Astrocyte of the cerebellum (primary cell): Measurements from ENCODE around the gene RAPH1.
A peak's percentile ranks its signal among the peaks of the same experiment; 100 is the strongest.
"Not testable (repeated sequence)": the region's sequence is repeated elsewhere in the genome, so short reads cannot be mapped to it uniquely, and the experiment has no call there.

Experiments
- DNase-seq: peaks from one replicate; pipeline ENCODE4 v3.0.0-alpha.2; 2011; ENCODE audit warnings: low read depth
- H3K4me3 ChIP-seq: 2 replicates; pipeline ENCODE4 v1.5.1; 2011; ENCODE audit warnings: mild to moderate bottlenecking, low read depth, low read length, moderate library complexity
- in situ Hi-C: cut with HindIII; loops from 2 replicates; pipeline ENCODE4 v1.10.0; 2017; ENCODE audit warnings: low sequenced_read_pairs
- TF ChIP-seq, protein P1 (sequence below): IDR thresholded peaks from 2 replicates; pipeline ENCODE4 v1.5.1; 2012; ENCODE audit warnings: low read length, low read depth, moderate library complexity, mild to moderate bottlenecking; ENCODE audit errors: missing control alignments

The RAPH1 gene

DNA sequence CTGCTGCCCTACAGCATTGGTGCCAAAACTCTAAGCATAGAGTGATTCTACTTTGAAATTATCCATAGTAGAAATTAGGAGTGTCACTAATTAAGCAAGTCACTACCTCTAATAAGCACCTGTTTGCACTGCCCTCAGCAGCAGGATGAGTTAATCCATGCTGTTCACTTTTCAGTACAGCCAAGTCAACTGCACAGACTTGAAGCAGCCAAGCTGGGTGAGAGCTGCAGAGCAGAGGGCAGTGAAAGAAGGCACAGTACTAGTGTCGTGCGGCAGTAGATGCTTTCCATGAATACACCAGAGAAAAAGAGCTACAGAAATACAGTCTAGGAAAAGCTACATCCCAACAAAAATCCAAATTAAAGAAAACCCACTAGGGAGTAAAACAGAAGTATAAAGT is 98.6 kb downstream of the RAPH1 start:
- TF ChIP-seq, protein P1, sequence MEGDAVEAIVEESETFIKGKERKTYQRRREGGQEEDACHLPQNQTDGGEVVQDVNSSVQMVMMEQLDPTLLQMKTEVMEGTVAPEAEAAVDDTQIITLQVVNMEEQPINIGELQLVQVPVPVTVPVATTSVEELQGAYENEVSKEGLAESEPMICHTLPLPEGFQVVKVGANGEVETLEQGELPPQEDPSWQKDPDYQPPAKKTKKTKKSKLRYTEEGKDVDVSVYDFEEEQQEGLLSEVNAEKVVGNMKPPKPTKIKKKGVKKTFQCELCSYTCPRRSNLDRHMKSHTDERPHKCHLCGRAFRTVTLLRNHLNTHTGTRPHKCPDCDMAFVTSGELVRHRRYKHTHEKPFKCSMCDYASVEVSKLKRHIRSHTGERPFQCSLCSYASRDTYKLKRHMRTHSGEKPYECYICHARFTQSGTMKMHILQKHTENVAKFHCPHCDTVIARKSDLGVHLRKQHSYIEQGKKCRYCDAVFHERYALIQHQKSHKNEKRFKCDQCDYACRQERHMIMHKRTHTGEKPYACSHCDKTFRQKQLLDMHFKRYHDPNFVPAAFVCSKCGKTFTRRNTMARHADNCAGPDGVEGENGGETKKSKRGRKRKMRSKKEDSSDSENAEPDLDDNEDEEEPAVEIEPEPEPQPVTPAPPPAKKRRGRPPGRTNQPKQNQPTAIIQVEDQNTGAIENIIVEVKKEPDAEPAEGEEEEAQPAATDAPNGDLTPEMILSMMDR: no peak
- no peak overlapping the region for H3K4me3 ChIP-seq
- no peak for DNase-seq
- in situ Hi-C loops: no loop called here

DNA sequence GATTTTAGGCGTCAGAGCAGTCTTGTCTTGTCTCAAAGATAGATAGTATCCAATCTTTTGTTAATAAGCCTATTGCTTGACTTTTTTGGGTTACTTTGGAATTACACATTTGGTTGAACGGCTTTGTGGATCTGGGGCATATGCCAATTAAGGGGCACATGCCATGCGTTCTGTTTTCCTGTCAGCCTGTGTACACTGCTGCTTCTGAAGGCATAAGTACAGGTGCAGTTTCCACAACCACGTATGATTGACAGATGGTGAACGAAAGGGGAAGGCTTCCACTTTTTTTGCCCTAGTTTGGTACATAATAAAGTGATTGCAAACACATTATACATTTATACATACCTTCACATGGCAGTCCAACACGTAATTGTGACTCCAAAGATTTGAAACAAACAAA is 102.3 kb downstream of the RAPH1 start:
- H3K4me3 ChIP-seq: no peak overlapping the region
- no peak for DNase-seq
- in situ Hi-C loops: no loop called here
- TF ChIP-seq, protein P1: no peak

DNA sequence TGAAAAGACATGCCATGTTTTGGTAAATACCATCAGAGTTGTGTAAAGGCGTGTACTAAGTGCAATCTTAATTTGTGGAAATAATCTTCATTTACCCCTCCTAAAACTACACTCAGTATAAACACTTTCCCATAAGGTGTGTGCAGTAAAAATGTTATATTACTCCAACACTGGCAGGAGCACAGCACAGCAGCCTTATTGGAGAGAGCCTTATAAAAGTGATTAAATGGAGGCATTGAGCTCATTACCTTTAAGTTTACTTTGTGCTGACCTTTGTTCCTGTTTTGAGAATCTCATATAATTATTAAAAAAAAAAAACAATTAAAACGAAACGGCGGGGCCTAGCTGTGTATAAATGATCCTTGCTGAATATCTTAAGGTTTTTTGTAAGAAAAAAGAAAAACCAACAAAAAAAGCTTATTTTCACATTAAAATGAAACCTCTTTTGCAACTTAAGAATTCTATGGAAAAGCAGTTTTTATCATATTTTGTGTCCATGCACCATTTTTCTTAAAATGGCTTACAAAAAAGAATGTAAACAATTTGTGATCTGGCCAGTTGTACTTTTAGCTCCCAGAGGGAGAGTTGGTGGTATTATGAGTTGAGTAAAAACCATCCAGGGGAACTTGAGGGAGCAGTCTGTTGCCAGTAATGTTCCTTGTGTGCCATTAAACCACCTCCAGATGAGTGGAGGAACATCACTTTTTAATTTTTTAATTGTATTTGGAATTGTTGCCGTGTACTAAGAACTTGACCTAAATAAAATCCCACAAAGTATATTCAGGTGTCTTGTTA is 103.5 kb downstream of the RAPH1 start:
- in situ Hi-C loops: no loop called here
- TF ChIP-seq, protein P1: no peak
- no peak overlapping the region for H3K4me3 ChIP-seq
- DNase-seq: no peak

DNA sequence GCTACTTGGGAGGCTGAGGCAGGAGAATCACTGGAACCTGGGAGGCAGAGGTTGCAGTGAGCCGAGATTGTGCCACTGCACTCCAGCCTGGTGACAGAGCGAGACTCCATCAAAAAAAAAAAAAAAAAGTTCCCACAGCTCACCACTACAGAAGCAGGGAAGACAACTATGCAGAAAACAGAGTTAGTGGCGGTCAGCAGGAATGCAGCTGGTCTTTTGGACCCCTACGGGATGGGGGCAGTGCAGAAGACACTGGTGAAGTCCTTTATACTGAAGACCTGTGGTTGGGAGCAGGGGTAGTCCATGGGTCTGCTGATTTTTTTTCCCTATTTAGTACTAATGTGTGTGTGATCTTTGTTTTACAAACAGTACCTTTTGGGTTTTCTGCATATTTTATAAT is 105.5 kb downstream of the RAPH1 start:
- H3K4me3 ChIP-seq, in situ Hi-C loops, DNase-seq: not testable (repeated sequence)

DNA sequence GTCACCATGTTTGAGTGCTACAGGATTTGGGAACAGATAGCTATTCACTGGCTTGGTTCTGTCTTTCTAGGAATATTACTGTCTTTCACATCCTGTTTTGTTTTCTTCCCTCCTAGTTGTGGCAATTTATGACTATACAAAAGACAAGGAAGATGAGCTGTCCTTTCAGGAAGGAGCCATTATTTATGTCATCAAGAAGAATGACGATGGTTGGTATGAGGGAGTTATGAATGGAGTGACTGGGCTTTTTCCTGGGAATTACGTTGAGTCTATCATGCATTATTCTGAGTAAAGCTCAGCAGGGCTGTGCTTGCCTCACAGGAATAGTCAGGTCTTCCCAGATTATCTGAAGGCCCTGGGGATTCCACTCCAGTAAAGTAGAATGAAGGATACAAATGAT is 108.0 kb downstream of the RAPH1 start:
- no peak overlapping the region for H3K4me3 ChIP-seq
- in situ Hi-C loops: no loop called here
- TF ChIP-seq, protein P1: no peak
- DNase-seq: no peak

DNA sequence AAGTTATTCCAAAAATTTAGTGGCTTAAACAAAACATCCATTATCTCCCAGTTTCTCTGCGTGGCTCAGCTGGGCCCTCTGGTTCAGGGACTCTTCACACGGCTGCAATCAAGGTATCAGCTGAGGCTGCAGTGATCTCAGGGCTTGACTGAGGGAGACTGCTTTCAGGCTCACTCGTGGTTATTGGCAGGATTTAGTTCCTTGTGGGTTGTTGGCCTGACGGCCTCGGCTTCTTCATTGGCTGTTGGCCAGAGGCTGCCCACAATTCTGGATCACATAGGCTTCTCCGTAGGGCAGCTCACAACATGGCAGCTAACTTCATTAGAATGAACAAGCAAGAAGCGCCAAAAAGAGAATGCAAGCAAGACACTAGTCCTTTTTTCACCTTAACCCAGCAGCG is 116.8 kb downstream of the RAPH1 start:
- in situ Hi-C loops: no loop called here
- TF ChIP-seq, protein P1: no peak
- peak; percentile 72 for DNase-seq
- no peak overlapping the region for H3K4me3 ChIP-seq

DNA sequence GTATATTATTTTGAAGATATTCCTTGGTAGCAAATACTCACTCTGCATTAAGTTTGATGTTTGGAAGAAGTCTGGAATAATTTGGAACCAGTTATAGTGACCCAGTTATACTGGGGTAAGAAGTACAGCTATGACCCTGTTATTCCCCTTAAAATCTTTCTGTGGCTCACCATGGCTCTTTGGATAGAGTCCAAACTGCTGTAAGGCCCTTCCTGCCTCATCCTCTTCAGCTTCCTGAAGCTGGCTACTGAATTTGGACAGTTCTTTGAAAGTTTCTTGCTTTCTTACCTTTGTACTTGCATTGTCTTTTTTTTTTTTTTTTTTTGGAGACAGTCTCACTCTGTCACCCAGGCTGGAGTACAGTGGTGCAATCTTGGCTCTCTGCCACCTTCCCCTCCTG is 121.3 kb downstream of the RAPH1 start:
- in situ Hi-C loops: no loop called here
- no peak for DNase-seq
- TF ChIP-seq, protein P1: no peak
- no peak overlapping the region for H3K4me3 ChIP-seq
